HG02623 (cell line): ENCODE measurements around the gene OPRD1.

Experiments used
- ATAC-seq: cut with Tn5 transposase; IDR thresholded peaks from one replicate; pipeline ENCODE4 v1.9.1; 2021; ENCODE audit warnings: moderate library complexity; ENCODE audit not compliant: unreplicated experiment

The OPRD1 gene

DNA sequence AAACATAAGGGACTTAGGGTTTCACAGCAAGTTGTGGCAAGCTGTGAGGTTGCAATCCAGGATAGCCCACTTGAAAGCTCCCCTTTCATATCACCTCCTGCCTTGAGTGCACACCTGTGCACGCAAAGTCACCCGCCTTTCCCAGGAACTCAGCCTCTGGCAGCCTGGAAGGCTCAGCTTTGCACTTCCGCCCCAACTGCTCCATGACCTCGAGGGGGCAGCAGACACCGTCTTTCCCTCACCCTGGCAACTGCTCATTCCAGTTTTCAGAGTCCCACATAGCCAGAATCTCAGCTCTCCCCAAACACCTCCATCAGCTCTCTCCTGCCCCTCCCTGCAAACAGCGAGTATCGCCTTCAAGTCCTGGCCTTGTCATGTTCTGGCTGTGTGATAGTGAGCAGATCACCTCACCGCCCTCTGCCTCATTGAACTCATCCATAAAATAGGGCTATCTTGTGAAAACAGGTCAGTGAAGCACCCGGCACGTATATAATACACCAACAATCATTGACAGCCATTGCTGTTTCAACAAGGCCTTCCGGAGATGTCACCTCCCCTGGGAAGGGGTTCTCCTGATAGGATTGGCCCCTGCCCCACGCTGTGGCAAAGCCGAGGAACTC, 70.1 kb downstream of the OPRD1 start:
- no peak for ATAC-seq

DNA sequence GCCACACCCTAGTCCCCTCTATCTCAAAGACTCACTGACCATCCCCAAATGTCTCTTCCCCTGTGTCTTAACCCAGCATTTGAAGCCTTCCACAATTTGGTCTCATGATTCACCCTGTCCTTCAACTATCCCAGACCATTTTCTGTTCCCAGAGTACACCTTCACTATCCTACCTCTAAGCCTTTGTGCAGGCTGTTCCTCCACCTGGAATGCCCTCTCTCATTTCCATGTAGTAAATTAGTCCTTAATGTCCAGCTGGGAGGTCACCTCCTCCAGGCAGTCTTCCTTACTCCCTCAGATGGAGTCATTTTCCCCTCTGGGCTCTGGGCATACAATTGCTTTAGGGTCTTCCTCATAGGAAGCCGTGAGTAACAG, 71.3 kb downstream of the OPRD1 start:
- ATAC-seq = no peak

DNA sequence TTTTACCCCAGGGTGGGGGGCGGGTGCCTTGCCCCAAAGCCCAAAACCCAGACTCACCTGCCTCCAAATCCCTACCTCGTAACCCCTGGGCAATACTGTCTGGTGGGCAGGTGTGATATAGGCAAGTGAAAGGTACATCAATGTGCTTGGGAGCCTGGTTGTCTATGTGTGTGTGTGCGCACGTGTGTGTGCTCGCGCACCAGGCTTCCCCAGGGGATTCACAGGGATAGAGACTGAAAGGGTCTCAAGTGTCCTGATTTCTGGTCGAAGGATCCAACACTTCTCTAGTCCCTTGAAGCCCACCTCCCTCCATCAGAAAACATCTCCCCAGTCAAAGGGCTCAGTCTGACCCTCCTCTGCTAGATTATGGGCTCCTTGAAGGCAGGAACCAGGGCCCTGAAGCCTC, 73.5 kb downstream of the OPRD1 start:
- no peak for ATAC-seq

DNA sequence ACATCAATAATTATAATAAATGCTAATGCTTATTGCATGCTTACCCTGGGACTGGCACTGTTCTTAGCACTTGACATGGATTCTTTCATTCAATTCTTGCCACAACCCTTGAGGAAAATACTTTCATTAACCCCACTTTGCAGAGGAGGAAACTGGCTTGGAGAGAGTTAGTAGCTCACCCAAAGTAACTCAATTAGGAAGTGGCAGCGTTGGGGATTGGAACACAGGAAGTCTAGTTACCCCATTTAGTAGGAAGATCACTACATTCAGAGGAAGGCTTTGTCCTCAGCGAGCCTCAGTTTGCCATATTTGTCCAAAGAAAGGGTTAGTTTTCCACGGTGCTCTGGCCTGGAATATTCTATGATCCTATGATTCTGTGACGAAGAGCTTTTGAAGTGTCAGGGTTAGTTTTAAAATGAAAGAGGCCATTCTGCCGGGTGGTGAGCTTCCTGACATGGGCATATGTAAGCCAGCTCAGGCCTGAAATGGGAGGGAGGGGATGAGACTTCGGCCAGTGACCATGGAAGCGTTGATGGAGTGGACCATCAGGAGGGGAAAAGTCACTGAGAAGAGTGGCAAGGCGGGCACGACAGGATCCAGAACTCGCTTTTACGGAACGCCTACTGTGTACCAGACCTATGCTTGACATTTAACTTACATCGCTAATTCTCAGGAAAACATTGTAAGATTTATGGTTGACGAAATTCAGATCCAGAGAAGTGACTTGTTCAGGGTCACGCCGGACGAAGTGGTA, 74.2 kb downstream of the OPRD1 start:
- ATAC-seq = no peak

DNA sequence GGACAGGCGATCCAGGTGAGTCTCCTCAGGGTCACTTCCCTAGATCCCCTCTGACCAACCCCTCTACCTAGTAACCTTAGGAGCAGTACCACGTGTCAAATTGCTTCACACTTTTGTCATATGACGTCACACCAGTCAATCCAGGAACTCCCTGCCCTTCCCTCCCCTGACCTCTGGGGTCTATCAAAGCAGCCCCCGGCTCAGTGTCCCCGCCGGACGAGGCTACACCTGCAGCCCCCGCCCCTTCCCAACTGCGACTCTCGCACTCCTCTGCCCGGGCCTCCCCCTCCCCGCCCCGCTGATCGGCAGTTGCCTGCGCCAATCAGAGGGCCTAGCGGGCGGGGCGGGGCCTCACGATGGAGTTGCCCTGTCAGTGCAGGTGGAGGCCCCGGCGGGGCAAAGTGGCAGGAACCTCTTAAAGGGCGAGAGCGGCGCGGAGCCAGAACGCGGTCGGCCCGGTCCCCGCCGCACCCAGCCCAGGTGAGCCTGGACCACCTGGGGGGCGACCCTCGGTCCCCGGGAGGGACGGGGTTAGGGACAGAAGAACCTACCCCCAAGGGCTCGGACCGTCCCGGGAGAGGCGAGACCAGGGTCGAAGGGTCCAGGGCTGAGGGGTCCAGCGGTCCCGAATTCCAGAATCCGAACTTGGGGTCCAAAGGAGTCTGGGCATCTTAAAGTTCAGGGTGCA, 74.9 kb downstream of the OPRD1 start:
- peak; percentile 65 for ATAC-seq

DNA sequence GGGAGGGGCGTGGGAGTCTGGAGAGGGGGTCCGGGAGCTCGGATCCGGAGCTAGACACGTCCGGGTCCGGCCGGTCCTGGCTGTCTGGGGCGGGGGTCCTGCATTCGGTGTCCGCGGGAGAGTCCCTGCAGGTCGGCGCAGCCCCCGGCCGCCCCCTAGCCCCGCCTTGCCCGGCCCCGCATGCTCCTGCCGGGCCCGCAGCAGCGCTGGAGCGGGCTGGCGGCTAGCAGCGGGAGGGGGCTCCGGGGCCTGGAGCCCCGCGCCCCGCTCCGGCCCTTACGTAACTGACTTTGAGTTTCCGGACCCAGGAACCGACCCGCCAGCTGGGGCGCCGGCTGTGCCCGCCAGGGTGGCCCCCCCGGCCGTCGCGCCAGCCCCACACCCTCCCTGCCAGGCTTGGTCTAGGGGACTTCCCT, 75.5 kb downstream of the OPRD1 start:
- no peak for ATAC-seq

DNA sequence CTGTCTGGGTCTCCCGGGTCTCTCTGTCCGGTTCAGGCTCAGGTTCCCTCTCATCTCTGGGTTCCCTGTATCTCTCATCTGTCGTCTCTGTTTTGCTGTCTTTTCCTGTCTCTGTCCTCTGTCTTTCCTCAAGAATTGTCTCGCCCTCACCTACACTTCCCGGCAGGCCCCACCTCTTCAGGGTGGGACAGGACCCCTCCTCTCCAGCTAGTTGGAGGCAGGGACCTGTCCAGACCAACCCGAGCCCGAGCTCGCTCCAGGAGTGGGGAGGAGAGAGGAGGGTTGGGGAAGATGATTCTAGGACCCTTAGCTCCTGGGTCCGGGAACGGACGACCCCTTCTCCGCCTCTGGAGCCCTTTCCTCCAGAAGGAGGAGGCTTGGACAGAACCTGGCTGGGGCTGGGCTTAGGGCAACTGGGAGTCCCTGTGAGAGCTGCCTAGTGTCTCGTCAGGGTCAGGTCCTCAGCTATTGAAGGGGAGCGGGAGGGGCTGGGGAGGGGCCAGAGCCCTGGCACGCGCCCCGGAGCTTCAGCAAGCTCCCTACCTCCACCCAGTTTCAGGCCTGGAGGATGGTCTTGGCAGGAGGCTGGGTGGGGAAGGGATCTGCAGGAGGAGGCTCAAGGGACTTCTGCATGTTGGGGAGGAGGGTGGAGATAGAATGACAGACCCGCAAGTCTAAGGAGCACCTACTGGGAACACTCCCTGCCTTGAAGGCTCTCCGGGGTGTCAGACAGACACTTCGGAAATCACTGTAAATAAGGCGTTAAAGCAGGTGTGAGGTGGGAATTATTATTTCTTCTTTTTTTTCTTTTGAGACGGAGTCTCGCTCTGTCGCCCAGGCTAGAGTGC, 76.1 kb downstream of the OPRD1 start:
- no peak for ATAC-seq

DNA sequence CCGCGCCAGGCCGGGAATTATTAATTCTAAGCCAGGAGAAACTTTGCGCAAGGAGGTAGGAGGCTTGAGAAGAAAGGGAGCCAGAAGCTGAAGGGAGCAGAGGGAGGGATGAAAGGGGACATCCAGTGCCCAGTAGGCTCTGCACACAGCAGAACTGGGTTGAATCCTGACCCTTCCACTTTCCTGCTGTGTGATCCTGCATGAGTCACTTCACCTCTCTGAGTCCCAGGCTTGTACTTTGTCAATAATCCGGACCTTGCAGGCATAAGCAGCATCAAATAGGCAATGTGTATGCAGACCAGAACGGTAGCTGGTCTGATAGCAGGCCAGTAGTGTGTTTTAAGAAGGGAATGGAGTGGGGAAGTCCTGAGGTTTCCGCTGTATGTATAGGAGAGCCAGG, 76.9 kb downstream of the OPRD1 start:
- no peak for ATAC-seq

DNA sequence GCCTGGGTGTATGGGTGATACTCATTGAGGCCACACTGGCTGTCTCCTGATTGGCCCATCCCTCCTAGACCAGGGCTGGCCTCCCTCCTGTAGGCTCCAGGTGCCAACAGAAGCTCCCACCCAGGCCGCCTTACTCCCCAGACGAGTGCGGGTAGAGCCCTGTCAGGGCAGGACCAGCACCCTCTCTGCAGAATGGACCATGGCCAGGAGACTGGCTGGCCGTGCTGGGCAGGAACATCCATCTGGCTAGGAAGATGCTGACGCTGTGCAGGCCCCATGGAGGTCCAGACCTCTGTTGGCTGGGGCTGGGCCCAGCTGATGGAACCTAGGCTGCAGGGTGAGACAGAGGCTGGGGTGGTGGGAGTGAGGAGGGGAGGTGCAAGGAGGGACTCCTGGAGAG, 77.4 kb downstream of the OPRD1 start:
- no peak for ATAC-seq

DNA sequence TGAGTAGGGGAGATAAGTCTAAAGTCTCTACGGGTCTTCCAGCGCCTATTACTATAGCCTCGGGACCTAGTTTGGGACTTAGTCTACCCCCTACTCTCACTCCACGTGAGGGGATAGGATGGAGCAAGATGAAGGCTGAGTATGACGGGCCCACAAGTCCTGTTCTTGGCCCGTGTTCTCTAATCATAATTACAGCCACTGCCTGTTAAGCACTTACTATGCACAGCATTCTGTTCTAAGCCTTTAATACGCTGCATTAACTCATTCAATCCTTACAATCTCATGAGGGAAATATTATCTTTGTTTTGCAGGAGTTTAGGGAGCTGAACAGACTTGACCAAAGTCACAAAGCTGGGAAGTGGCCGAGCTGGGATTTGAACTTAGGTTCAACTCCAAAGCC, 78.5 kb downstream of the OPRD1 start:
- ATAC-seq = no peak

DNA sequence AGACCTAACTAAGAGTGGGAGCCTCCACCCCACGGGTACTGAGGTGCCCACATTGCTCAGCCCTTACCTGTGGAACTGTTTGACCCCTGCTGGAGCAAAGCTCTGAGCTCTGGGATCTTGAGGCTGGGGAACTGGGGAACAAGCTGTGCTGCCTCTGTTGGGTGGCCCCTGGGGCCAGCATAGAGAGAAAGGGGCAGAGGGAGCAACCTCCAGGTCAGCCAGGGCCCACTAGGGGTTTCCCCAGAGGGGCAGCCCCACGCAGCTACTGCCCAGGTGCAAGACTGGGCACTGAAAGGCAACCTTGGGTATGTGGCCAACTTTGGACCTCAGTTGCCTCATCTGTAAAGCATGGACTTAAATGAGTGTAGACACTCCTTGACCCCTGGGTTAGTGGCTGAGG, 78.9 kb downstream of the OPRD1 start:
- no peak for ATAC-seq

DNA sequence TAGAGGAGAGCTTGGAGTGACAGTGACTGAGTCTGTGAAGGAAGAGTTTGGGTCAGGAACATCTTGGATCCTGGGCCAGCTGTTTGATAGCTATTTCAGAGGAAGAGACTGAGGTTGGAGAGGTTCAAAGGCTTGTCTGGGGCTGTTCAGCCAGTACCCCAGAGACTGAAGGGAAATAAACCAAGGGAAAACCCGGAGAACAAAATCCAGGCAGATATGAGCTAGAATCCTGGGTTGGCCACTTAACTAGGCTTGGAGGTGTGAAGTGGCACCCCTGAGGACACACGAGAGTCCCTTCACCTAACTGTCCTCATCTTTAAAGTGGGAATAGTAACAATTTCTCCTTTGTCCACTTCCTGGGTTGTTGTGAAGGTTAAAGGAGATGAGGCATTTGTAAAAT, 79.3 kb downstream of the OPRD1 start:
- no peak for ATAC-seq

DNA sequence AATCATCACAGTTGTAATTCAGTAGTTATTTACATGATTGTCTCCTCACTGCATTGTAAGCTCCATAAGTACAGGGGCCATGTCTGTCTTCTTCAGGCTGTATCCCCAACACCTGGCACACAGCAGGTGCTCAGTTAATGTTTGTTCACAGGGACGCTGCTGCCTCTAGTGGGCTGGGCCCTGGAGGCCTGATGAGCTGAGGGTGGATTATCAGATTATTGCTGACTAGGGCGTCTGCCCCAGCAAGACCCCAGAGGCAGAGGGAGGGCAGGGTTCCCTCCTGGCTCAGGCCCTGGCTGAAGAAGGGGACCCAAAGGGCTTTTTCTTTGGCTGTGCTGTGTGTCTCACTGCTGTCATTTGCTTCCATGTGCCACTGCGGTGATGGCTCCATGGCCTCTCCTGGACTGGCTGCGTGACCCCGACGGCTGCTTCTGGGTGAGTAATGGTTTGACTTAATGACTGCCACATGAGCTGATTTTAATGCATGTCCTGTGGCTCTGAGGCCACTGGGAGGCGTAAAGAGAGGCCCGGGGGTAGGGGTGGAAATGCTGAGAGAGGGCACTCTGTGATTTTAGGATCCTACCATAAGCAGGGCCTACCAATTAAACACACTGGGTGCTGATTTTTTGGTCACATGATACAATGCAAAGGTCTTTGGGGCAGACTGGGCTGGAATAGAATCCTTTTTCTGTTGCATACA, 81.6 kb downstream of the OPRD1 start:
- ATAC-seq = no peak

DNA sequence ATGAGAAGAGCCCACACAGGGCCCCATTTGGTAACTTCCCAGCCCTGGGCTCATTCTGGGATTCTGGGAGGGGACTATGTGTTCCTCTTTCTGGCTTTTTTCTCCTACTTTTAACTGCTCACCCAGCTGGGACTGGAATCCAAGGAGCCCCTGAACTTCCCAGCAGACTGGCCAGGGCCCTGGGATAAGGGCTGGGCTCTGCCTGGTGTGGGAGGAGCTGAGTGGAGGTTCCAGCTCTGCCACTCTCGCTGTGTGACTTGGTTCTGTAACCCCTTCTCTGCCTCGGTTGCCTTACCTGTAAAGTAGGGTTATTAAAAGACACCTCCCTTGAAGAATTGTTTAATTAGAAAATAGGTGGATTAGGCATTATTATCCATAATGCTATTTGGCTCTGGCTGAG, 82.8 kb downstream of the OPRD1 start:
- ATAC-seq = no peak

DNA sequence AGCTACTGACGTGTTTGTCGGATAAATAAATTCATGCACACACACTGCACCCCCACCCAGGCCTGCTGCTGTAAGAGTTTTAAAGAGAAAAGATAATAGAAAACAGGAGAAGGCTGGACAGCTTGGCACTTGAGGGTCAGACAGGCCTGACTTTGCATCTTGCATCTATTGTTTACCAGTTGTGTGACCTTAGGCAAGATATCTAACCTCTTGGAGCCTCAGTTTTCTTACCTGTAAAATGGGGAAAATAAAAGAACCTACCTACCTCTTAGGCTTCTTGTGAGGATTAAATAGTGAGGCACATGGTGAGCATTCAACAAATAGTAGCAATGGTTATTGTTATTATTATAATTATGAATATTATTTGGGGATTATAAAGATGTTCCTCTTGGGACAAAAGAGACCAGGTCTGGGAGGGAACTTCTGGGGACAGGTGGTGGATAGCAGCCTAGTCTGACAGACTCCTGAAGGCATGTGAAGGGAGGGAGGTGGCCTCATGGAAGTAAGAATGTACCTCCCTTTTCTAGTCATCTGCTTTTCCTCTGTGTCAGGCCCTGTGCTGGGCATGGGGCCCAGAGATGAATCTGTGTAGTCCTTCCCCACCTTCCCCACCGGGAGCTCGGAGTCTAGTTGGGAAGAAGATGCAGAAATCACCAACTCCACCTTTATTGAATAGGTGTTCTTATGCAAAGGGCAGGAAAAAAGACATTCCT, 84.1 kb downstream of the OPRD1 start:
- ATAC-seq = no peak

DNA sequence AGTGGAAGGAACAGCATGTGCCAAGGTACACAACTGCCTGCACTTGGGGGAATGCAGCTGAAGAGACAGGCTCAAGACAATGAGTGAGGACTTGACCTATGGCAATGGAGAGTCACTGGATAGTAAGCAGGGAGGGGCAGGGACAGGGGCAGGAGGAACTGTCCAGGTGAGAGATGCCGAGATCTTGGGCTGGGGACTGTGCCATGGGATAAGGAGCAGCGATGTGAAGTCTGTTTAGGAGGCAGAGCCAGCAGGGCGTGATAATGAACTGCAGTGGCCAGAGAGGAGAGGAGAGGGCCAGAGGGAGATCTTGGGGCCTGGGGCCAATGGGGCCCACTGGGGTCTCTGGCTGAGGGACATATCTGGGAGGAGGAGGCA, 84.6 kb downstream of the OPRD1 start:
- no peak for ATAC-seq

DNA sequence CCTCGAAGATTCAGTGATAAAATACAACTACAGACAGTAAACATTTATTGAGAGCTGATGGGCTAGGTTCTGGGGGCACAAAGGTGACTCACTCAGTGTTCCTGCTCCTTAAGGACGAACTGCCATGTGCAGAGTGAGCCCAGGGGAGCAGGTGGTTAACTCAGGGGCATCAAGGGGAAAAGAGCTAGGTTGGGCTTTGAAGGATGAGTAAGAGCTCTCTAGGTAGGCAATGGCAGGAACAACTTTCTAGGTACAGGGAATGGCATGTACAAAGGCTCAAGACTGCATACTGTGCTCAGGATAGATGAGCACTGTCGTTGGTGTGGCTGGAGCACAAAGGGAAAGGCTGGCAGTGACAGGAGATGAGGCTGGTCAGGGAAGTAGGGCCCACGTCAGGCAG, 85.8 kb downstream of the OPRD1 start:
- no peak for ATAC-seq

DNA sequence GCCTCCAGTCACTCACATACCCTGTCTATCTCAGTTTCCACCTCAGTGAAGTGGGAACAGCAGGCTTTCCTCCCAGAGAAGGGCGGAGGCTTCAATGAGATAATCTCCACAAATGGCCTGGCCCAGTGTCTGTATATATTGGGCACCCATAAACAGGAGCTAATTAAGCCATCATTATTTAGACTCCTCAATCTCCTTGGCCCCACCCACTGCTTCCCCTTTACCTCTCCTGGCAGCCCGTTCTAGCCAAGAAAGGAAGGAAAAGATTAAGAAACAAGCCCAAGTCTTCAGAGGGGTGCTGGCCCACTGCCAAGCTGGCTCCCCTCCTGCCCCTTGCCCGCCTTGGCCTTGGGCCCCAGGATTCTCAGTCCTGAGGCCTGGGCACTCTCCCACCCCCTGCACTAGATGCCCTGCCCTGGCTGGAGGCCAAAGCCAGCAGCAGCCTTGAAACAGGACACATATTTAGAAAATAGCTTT, 86.5 kb downstream of the OPRD1 start:
- no peak for ATAC-seq

DNA sequence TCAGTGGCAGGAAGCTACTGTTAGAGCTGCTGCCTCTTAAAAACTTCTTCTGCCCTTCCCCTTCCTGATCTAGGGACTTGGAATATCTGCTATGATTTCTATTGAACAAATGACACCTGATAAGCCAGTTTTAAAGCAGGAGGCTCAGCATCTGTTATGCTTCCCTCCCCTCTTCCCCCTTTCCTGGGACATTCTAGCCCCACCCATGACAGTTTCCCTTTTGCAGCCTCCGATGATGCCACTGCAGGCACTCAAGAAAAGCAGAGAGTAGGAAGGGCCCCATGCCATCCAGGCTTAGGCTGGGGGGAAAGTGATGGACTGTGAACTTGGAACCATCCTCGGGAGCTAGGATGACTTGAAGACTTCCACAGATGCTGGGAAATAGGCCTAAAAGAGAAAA, 87.3 kb downstream of the OPRD1 start:
- ATAC-seq = no peak

DNA sequence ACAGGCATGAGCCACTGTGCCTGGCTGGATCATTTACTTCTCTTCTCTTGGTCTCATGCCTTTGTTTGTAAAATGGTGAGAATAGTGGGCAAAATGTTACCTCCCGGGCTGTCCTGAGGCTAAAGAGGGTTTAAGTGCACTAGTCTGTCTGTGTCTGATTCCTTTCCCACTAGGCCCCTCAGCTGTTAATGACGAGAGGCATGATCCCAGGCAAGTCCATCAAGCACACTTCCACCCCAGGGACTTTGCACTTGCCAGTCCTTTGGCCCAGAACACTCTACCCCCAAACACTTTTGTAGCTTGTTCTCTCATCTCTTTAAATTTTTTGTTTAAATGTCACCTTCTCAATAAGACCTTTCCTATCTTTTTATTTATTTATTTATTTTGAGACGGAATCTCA, 88.6 kb downstream of the OPRD1 start:
- ATAC-seq = no peak
